H9 (cell line): ENCODE results near the gene TUBB4B. TPM values are rescaled to one million over a fixed set of nuclear protein-coding genes. Genes with fewer than 3 reads are reported as not detected.

Source experiments
- DNase-seq: peaks from one replicate; pipeline ENCODE4 v3.0.0-alpha.2; 2017
- H2AFZ ChIP-seq: one replicate; pipeline ENCODE4 v1.6.1; 2013; ENCODE audit warnings: mild to moderate bottlenecking, low read length, control low read depth, moderate library complexity
- H2AK5ac ChIP-seq: 2 replicates; pipeline ENCODE4 v1.6.1; 2013; ENCODE audit warnings: low read length, control low read depth, mixed read lengths; ENCODE audit not compliant: insufficient read length
- H2BK120ac ChIP-seq: one replicate; pipeline ENCODE4 v1.6.1; 2013; ENCODE audit warnings: low read depth, mild to moderate bottlenecking, low read length, control low read depth, inconsistent platforms; ENCODE audit not compliant: poor library complexity, severe bottlenecking
- H2BK12ac ChIP-seq: 2 replicates; pipeline ENCODE4 v1.6.1; 2013; ENCODE audit warnings: low read length, control low read depth, mixed read lengths, low read depth; ENCODE audit not compliant: insufficient read length
- H2BK15ac ChIP-seq: 2 replicates; pipeline ENCODE4 v1.6.1; 2013; ENCODE audit warnings: low read depth, low read length, control low read depth
- H2BK20ac ChIP-seq: one replicate; pipeline ENCODE4 v1.6.1; 2013; ENCODE audit warnings: low read depth, mild to moderate bottlenecking, low read length, control low read depth, inconsistent platforms; ENCODE audit not compliant: poor library complexity, severe bottlenecking
- H2BK5ac ChIP-seq: 2 replicates; pipeline ENCODE4 v1.6.1; 2013; ENCODE audit warnings: low read length, control low read depth, mixed read lengths; ENCODE audit not compliant: insufficient read length
- H3K14ac ChIP-seq: 2 replicates; pipeline ENCODE4 v1.6.1; 2013; ENCODE audit warnings: low read length, control low read depth; ENCODE audit not compliant: insufficient read depth
- H3K18ac ChIP-seq: 2 replicates; pipeline ENCODE4 v1.6.1; 2013; ENCODE audit warnings: low read depth, mild to moderate bottlenecking, mixed read lengths, low read length, control low read depth; ENCODE audit not compliant: insufficient read length
- H3K23ac ChIP-seq: 2 replicates; pipeline ENCODE4 v1.6.1; 2013; ENCODE audit warnings: low read length, control low read depth, mixed read lengths, low read depth; ENCODE audit not compliant: insufficient read length
- H3K23me2 ChIP-seq: 2 replicates; pipeline ENCODE4 v1.6.1; 2013; ENCODE audit warnings: low read depth, mild to moderate bottlenecking, mixed read lengths, low read length, control low read depth; ENCODE audit not compliant: insufficient read length, poor library complexity, severe bottlenecking
- H3K27ac ChIP-seq: 2 replicates; pipeline ENCODE4 v1.5.1; 2013; ENCODE audit warnings: low read length, control low read depth, mixed read lengths, low read depth; ENCODE audit not compliant: insufficient read length
- H3K27me3 ChIP-seq: 2 replicates; pipeline ENCODE4 v1.6.1; 2013; ENCODE audit warnings: low read length, control low read depth, inconsistent platforms; ENCODE audit not compliant: insufficient read depth
- H3K4ac ChIP-seq: 2 replicates; pipeline ENCODE4 v1.6.1; 2013; ENCODE audit warnings: low read depth, mild to moderate bottlenecking, control low read depth, inconsistent platforms, low read length, moderate library complexity
- H3K4me1 ChIP-seq: 2 replicates; pipeline ENCODE4 v1.6.1; 2013; ENCODE audit warnings: low read length, control low read depth, inconsistent platforms; ENCODE audit not compliant: insufficient read depth
- H3K4me2 ChIP-seq: 2 replicates; pipeline ENCODE4 v1.6.1; 2013; ENCODE audit warnings: low read length, control low read depth, mixed read lengths; ENCODE audit not compliant: insufficient read length, insufficient read depth
- H3K56ac ChIP-seq: 2 replicates; pipeline ENCODE4 v1.6.1; 2013; ENCODE audit warnings: low read depth, mild to moderate bottlenecking, mixed read lengths, low read length, control low read depth; ENCODE audit not compliant: insufficient read length
- H3K79me1 ChIP-seq: 2 replicates; pipeline ENCODE4 v1.6.1; 2013; ENCODE audit warnings: low read depth, mild to moderate bottlenecking, moderate library complexity, low read length, control low read depth, inconsistent platforms; ENCODE audit not compliant: insufficient read depth, poor library complexity, severe bottlenecking
- H3K79me2 ChIP-seq: 2 replicates; pipeline ENCODE4 v1.6.1; 2013; ENCODE audit warnings: low read length, control low read depth, inconsistent platforms; ENCODE audit not compliant: insufficient read depth
- H3K9ac ChIP-seq: 2 replicates; pipeline ENCODE4 v1.6.1; 2013; ENCODE audit warnings: low read length, control low read depth, mixed read lengths; ENCODE audit not compliant: insufficient read length; ENCODE audit errors: extremely low read depth
- H3K9me3 ChIP-seq: one replicate; pipeline ENCODE4 v1.6.1; 2013; ENCODE audit warnings: low read depth, low read length, inconsistent platforms; ENCODE audit not compliant: control insufficient read depth
- H3T11ph ChIP-seq: one replicate; pipeline ENCODE4 v1.6.1; 2013; ENCODE audit warnings: mild to moderate bottlenecking, low read length, control low read depth, inconsistent platforms
- H4K20me1 ChIP-seq: one replicate; pipeline ENCODE4 v1.6.1; 2013; ENCODE audit not compliant: control insufficient read depth, insufficient read length, insufficient read depth
- H4K5ac ChIP-seq: 2 replicates; pipeline ENCODE4 v1.6.1; 2013; ENCODE audit warnings: low read depth, mild to moderate bottlenecking, mixed read lengths, low read length, control low read depth; ENCODE audit not compliant: insufficient read length
- H4K8ac ChIP-seq: replicated peaks from 2 replicates; pipeline ENCODE4 v1.6.1; 2013; ENCODE audit warnings: low read length, control low read depth, mixed read lengths, low read depth; ENCODE audit not compliant: insufficient read length
- H4K91ac ChIP-seq: 2 replicates; pipeline ENCODE4 v1.6.1; 2013; ENCODE audit warnings: low read depth, mild to moderate bottlenecking, moderate library complexity, mixed read lengths, low read length, control low read depth; ENCODE audit not compliant: insufficient read length
- H3K27ac Mint-ChIP-seq, 3 experiments: 2 replicates in 2 of 3; 3 replicates in 1 of 3; pipeline ENCODE4 v1.8.0; 2020 to 2021; ENCODE audit warnings: mixed read lengths in 3 of 3, mild to moderate bottlenecking in 1 of 3, moderate library complexity in 1 of 3
- H3K27me3 Mint-ChIP-seq: 2 replicates; pipeline ENCODE4 v1.8.0; 2021; ENCODE audit warnings: low read depth, mild to moderate bottlenecking, moderate library complexity, mixed read lengths
- H3K36me3 Mint-ChIP-seq, 3 experiments: 2 replicates in 2 of 3; 3 replicates in 1 of 3; pipeline ENCODE4 v1.8.0; 2020 to 2021; ENCODE audit warnings: low read depth in 3 of 3, mixed read lengths in 3 of 3; ENCODE audit not compliant: insufficient read depth in 1 of 3
- H3K4me1 Mint-ChIP-seq, 2 experiments: 2 replicates each; pipeline ENCODE4 v1.8.0; 2020; ENCODE audit warnings: mixed read lengths in 2 of 2
- H3K4me3 Mint-ChIP-seq, 2 experiments: 2 replicates in 1 of 2; 3 replicates in 1 of 2; pipeline ENCODE4 v1.8.0; 2020 to 2021; ENCODE audit warnings: mild to moderate bottlenecking in 2 of 2, mixed read lengths in 2 of 2, moderate library complexity in 1 of 2
- H3K9me3 Mint-ChIP-seq, 2 experiments: 2 replicates in 1 of 2; 3 replicates in 1 of 2; pipeline ENCODE4 v1.8.0; 2020; ENCODE audit warnings: mild to moderate bottlenecking in 2 of 2, mixed read lengths in 2 of 2, moderate library complexity in 1 of 2
- WGBS: extraction: QIAGEN DNeasy Blood & Tissue Kit; methylation state at CpG from one replicate; pipeline ENCODE4 v1.1.7; 2013; ENCODE audit warnings: missing lambda C conversion rate, low lambda C conversion rate, mixed read lengths; ENCODE audit not compliant: insufficient read length; ENCODE audit errors: extremely low coverage; 5-methylcytosine and 5-hydroxymethylcytosine counted together
- total RNA-seq: library from RNA; stranded (reverse); gene quantifications from 2 replicates; pipeline ENCODE4 v1.2.1, GENCODE V29; 2021
- TF ChIP-seq, protein P1 (sequence below): fragments of 200-600 bp; sonication (generic); conservative IDR thresholded peaks from 3 replicates; pipeline ENCODE4 v1.8.0; 2021; ENCODE audit warnings: antibody characterized with exemption, mild to moderate bottlenecking

Gene TUBB4B
- total RNA-seq, 1 experiment from 2014 or later, result 378 TPM

DNA sequence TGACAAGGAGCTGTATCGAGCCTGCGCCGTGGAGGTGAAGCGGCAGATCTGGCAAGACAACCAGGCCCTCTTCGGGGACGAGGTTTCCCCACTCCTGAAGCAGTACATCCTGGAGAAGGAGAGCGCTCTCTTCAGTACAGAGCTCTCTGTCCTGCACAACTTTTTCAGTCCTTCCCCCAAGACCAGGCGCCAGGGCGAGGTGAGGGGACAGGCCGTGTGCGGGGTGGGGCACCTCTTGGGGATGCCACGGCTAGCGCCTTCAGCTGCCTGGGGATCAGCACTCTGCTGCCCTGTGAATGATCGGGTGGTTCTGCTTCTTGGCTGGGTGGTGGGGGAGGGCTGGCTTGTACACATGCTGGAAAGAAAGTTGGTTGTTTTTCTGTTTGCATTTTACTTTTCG is 15.8 kb downstream of the TUBB4B start:
- Histone ChIP-seq H2BK15ac (no peak overlapping the region), H3T11ph (no peak overlapping the region), H3K27me3 (no peaks in the 10 kb centered on the region), H3K56ac (no peak overlapping the region), H3K27ac (no peak overlapping the region), H2BK120ac (no peak overlapping the region), H3K4me2 (no peak overlapping the region), H3K18ac (no peak overlapping the region), H3K79me1 (peaks cover 5% of the 10 kb centered on the region), H4K8ac (no peak overlapping the region), H3K14ac (no peak overlapping the region), H3K9me3 (no peaks in the 10 kb centered on the region), H4K91ac (no peak overlapping the region), H3K79me2 (peaks cover 6% of the 10 kb centered on the region; the same call in 1 of the 2 replicates), H2AK5ac (no peak overlapping the region), H2BK12ac (no peak overlapping the region), H2AFZ (no peak overlapping the region), H3K23me2 (peaks cover 14% of the 10 kb centered on the region), H4K5ac (no peak overlapping the region), H3K23ac (no peak overlapping the region), H3K9ac (no peak overlapping the region), H3K4ac (no peak overlapping the region), H2BK5ac (no peak overlapping the region), H2BK20ac (no peak overlapping the region), H4K20me1 (no peaks in the 10 kb centered on the region), H3K4me1 (no peaks in the 10 kb centered on the region)
- no peaks in the 10 kb centered on the region for H3K27me3 Mint-ChIP-seq
- H3K4me3 Mint-ChIP-seq, result peak overlapping the region; percentile 84 to 91
- TF ChIP-seq, protein P1, sequence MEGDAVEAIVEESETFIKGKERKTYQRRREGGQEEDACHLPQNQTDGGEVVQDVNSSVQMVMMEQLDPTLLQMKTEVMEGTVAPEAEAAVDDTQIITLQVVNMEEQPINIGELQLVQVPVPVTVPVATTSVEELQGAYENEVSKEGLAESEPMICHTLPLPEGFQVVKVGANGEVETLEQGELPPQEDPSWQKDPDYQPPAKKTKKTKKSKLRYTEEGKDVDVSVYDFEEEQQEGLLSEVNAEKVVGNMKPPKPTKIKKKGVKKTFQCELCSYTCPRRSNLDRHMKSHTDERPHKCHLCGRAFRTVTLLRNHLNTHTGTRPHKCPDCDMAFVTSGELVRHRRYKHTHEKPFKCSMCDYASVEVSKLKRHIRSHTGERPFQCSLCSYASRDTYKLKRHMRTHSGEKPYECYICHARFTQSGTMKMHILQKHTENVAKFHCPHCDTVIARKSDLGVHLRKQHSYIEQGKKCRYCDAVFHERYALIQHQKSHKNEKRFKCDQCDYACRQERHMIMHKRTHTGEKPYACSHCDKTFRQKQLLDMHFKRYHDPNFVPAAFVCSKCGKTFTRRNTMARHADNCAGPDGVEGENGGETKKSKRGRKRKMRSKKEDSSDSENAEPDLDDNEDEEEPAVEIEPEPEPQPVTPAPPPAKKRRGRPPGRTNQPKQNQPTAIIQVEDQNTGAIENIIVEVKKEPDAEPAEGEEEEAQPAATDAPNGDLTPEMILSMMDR, result no peak
- H3K36me3 Mint-ChIP-seq, result peaks cover 16 to 27% (median 25%) of the 10 kb centered on the region in 3 experiments; a peak in 6 of 7 replicates
- H3K4me1 Mint-ChIP-seq, result peaks cover 6 to 18% of the 10 kb centered on the region in 2 experiments
- no peak for DNase-seq
- H3K9me3 Mint-ChIP-seq, result no peaks in the 10 kb centered on the region; a peak in 1 of 5 replicates
- no peak overlapping the region for H3K27ac Mint-ChIP-seq
- no CpG with 5 or more reads among the region's 15 CpGs for WGBS
